ENCODE measurements around the gene FAM177A1. TPM values are rescaled to one million over a fixed set of nuclear protein-coding genes. Genes with fewer than 3 reads are reported as not detected.

Gene FAM177A1
- total and polyA plus RNA-seq, 2 of the 13 experiments (the other 11 are each of a cell fraction or from before 2014, with no cell fraction given): 72.9 to 119 TPM

GRCh38 chr14:35121887-35122695 is 76.0 kb downstream of the FAM177A1 start, which contains the start of the genes PPP2R3C and PRORP (continued):
- peak; percentile 92 for TF ChIP-seq NCOA1 (CRISPR knock-in tag; IDR thresholded peaks at IDR 0.05)
- peak; percentile 92 for TF ChIP-seq ZNF264 (CRISPR knock-in tag; IDR thresholded peaks at IDR 0.05)
- peak; percentile 48 for TF ChIP-seq RXRB (CRISPR knock-in tag; IDR thresholded peaks at IDR 0.05; ENCODE audit: borderline replicate concordance)
- TF ChIP-seq FOXP4 (CRISPR knock-in tag; IDR thresholded peaks at IDR 0.05): peak; percentile 76
- TF ChIP-seq PHF8 (CRISPR knock-in tag; IDR thresholded peaks at IDR 0.05): peak; percentile 96
- TF ChIP-seq ZBTB4 (CRISPR knock-in tag; IDR thresholded peaks at IDR 0.05; ENCODE audit: borderline replicate concordance): peak; percentile 85; the same call in 1 of the 2 replicates
- peak; percentile 96; the same call in 1 of the 2 replicates for TF ChIP-seq ZNF546 (CRISPR knock-in tag; conservative IDR thresholded peaks at IDR 0.05)
- peak; percentile 94 for TF ChIP-seq ARNT2 (CRISPR knock-in tag; IDR thresholded peaks at IDR 0.05; ENCODE audit: low read depth)
- peak; percentile 91 for TF ChIP-seq ZNF777 (CRISPR knock-in tag; IDR thresholded peaks at IDR 0.05)
- TF ChIP-seq PRPF4 (IDR thresholded peaks at IDR 0.05; ENCODE audit: low read depth, low read length, poor library complexity, severe bottlenecking): no peak
- TF ChIP-seq, protein P1, sequence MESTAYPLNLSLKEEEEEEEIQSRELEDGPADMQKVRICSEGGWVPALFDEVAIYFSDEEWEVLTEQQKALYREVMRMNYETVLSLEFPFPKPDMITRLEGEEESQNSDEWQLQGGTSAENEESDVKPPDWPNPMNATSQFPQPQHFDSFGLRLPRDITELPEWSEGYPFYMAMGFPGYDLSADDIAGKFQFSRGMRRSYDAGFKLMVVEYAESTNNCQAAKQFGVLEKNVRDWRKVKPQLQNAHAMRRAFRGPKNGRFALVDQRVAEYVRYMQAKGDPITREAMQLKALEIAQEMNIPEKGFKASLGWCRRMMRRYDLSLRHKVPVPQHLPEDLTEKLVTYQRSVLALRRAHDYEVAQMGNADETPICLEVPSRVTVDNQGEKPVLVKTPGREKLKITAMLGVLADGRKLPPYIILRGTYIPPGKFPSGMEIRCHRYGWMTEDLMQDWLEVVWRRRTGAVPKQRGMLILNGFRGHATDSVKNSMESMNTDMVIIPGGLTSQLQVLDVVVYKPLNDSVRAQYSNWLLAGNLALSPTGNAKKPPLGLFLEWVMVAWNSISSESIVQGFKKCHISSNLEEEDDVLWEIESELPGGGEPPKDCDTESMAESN (CRISPR knock-in tag; conservative IDR thresholded peaks at IDR 0.05): peak; percentile 97
- TF ChIP-seq YEATS4 (CRISPR knock-in tag; IDR thresholded peaks at IDR 0.05; ENCODE audit: borderline replicate concordance): peak; percentile 98
- peak; percentile 87 for TF ChIP-seq PRDM10 (CRISPR knock-in tag; IDR thresholded peaks at IDR 0.05; ENCODE audit: low read depth)
- peak; percentile 96 for TF ChIP-seq JARID2 (CRISPR knock-in tag; IDR thresholded peaks at IDR 0.05; ENCODE audit: insufficient replicate concordance)
- 0 out of 2 replicates have a peak, but pooled peaks have one; percentile 70 for TF ChIP-seq ZNF101 (CRISPR knock-in tag; IDR thresholded peaks at IDR 0.05; ENCODE audit: borderline replicate concordance, low read depth)
